Skin of body (tissue), 2 donors: ENCODE data around the gene NCAPD2. TPM values are rescaled to one million over a fixed set of nuclear protein-coding genes. Genes with fewer than 3 reads are reported as not detected.

Source experiments
- DNase-seq: peaks from one replicate; lab custom pipeline; 2025; lab: John Stamatoyannopoulos, UW
- total RNA-seq: library from RNA; depleted of rRNA; stranded (reverse); fragments of >200 nt; gene quantifications from one replicate; pipeline ENCODE4 v1.2.3, GENCODE V29; 2014

The NCAPD2 gene
- total RNA-seq, 1 donor from 2014 or later = 29.6 TPM

GRCh38 chr12:6533923-6534694 lies 40.2 kb downstream of the NCAPD2 start, which contains the start of gene GAPDH:
GAPDH (plus strand) TSS chr12:6534517; CDS start chr12:6534833, 316 bp downstream.
- peak; percentile 91 for DNase-seq

- DNase-seq = peak; percentile 81
Observed at GRCh38 chr12:6534695-6534944, 40.7 kb downstream of the NCAPD2 start.

GRCh38 chr12:6534945-6535696 lies 41.2 kb downstream of the NCAPD2 start:
- no peak for DNase-seq

GRCh38 chr12:6535697-6535946 lies 41.7 kb downstream of the NCAPD2 start:
- no peak for DNase-seq

GRCh38 chr12:6535960-6536847 lies 42.3 kb downstream of the NCAPD2 start:
- DNase-seq = no peak

GRCh38 chr12:6536894-6537579 lies 43.1 kb downstream of the NCAPD2 start:
- no peak for DNase-seq

- peak; percentile 56 for DNase-seq
Observed at GRCh38 chr12:6537580-6538419, 43.9 kb downstream of the NCAPD2 start.

GRCh38 chr12:6538420-6539313 lies 44.8 kb downstream of the NCAPD2 start:
- DNase-seq = no peak

GRCh38 chr12:6539314-6539682 lies 45.4 kb downstream of the NCAPD2 start:
- no peak for DNase-seq

- no peak for DNase-seq
Observed at GRCh38 chr12:6539707-6540134, 45.8 kb downstream of the NCAPD2 start.

GRCh38 chr12:6540181-6540877 lies 46.4 kb downstream of the NCAPD2 start:
- DNase-seq = peak; percentile 61

GRCh38 chr12:6541371-6542165 lies 47.7 kb downstream of the NCAPD2 start:
- DNase-seq = no peak

GRCh38 chr12:6542209-6543009 lies 48.5 kb downstream of the NCAPD2 start:
- no peak for DNase-seq

- DNase-seq = no peak
Observed at GRCh38 chr12:6546016-6546415, 52.1 kb downstream of the NCAPD2 start.

- DNase-seq = no peak
Observed at GRCh38 chr12:6547566-6547965, 53.7 kb downstream of the NCAPD2 start.

GRCh38 chr12:6547987-6548386 lies 54.1 kb downstream of the NCAPD2 start:
- DNase-seq = no peak

- no peak for DNase-seq
Observed at GRCh38 chr12:6548556-6548955, 54.7 kb downstream of the NCAPD2 start.
